Measurements from ENCODE around the gene ZFP3. TPM values are rescaled to one million over a fixed set of nuclear protein-coding genes. Genes with fewer than 3 reads are reported as not detected.

The ZFP3 gene
- total and polyA plus RNA-seq, 4 donors: 2.3 to 7.3 (median 3.7) TPM

DNA sequence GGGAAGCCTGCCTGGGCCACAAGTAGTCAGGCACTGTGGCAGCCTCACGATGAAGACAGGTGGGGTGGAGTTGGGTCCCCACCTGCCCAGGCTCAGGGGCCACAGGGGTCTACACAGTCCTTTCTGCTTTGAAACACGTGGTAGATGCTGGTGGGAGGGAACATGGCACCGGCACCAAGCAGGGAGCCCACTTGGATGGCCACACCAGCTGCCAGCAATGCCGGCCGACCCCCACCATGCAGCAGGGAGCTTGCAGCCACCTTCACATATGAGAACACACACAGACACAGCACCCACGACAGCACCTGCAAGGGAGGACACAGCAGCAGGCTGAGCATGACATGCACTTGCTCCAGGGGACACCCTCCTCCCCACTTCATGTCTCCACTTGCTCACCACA lies 45.4 kb upstream of the ZFP3 start:
- no peak overlapping the region for H3K9ac ChIP-seq (ENCODE audit: insufficient read depth in 1 of 2, low read length in 2 of 2)
- H3K27ac ChIP-seq (ENCODE audit: low read depth in 1 of 2, low read length in 1 of 2): no peak overlapping the region
- H3K4me1 ChIP-seq (ENCODE audit: control insufficient read depth in 5 of 5, insufficient read depth in 5 of 5, low read length in 5 of 5): peaks cover 0 to 5% (median 0%) of the 10 kb centered on the region in 5 donors
- no peaks in the 10 kb centered on the region for H3K9me3 ChIP-seq (ENCODE audit: control insufficient read depth in 4 of 4, insufficient read depth in 3 of 4, low read length in 3 of 4)
- H3K4me3 ChIP-seq: no peak overlapping the region
- ATAC-seq (ENCODE audit: insufficient read depth, low FRiP score) (no peak), DNase-seq (no peak)
- H3K27me3 ChIP-seq (ENCODE audit: control insufficient read depth in 3 of 3, insufficient read depth in 3 of 3, low read length in 2 of 3): peaks cover 0 to 12% (median 0%) of the 10 kb centered on the region in 3 donors
- no peaks in the 10 kb centered on the region for H3K36me3 ChIP-seq (ENCODE audit: control insufficient read depth in 4 of 4, insufficient read depth in 4 of 4, low read length in 4 of 4)
- WGBS, 2 donors: 90 to 92% methylated on average over 6 of the region's 6 CpGs
- TF ChIP-seq, protein P1, sequence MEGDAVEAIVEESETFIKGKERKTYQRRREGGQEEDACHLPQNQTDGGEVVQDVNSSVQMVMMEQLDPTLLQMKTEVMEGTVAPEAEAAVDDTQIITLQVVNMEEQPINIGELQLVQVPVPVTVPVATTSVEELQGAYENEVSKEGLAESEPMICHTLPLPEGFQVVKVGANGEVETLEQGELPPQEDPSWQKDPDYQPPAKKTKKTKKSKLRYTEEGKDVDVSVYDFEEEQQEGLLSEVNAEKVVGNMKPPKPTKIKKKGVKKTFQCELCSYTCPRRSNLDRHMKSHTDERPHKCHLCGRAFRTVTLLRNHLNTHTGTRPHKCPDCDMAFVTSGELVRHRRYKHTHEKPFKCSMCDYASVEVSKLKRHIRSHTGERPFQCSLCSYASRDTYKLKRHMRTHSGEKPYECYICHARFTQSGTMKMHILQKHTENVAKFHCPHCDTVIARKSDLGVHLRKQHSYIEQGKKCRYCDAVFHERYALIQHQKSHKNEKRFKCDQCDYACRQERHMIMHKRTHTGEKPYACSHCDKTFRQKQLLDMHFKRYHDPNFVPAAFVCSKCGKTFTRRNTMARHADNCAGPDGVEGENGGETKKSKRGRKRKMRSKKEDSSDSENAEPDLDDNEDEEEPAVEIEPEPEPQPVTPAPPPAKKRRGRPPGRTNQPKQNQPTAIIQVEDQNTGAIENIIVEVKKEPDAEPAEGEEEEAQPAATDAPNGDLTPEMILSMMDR (IDR thresholded peaks at IDR 0.05; ENCODE audit: control extremely low read depth, extremely low read depth): no peak

DNA sequence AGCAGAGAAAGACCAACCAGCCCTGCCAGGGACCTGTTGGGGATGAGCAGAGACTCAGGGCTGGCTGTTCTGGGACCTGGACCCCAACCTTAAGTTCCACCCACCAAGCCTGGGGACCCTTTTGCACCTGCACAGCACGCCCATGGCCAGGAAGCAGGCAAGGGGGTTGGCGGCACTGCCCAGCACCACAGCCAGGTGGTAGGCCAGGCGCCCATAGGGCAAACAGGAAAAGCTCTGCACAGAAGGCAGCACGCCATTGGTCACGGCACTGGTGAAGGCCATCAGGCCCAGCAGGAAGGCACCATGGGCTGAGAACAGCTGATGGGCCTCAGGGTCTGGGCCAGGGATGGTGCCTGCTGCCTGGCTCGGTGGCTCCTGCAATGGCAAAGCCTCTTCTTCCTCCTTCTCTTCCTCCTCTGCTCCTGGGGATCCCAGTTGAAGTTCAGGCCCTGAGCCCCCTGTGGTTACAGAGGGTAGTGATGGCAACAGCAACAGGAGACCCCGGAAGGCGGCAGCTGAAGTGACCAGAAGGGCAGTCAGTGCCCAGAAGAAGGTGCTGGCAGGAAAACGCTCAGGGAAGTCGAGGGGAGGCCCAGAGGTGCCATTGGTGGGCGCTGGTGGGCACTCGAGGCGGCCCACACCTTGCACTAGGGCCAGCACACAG lies 44.8 kb upstream of the ZFP3 start:
- peaks cover 0 to 5% (median 0%) of the 10 kb centered on the region in 5 donors for H3K4me1 ChIP-seq (ENCODE audit: control insufficient read depth in 5 of 5, insufficient read depth in 5 of 5, low read length in 5 of 5)
- no peak for ATAC-seq (ENCODE audit: insufficient read depth, low FRiP score)
- H3K27ac ChIP-seq (ENCODE audit: low read depth in 1 of 2, low read length in 1 of 2): no peak overlapping the region
- TF ChIP-seq, protein P1 (IDR thresholded peaks at IDR 0.05; ENCODE audit: control extremely low read depth, extremely low read depth): no peak
- H3K27me3 ChIP-seq (ENCODE audit: control insufficient read depth in 3 of 3, insufficient read depth in 3 of 3, low read length in 2 of 3): peaks cover 0 to 12% (median 0%) of the 10 kb centered on the region in 3 donors
- H3K36me3 ChIP-seq (ENCODE audit: control insufficient read depth in 4 of 4, insufficient read depth in 4 of 4, low read length in 4 of 4): no peaks in the 10 kb centered on the region
- H3K4me3 ChIP-seq: no peak overlapping the region
- H3K9ac ChIP-seq (ENCODE audit: insufficient read depth in 1 of 2, low read length in 2 of 2): no peak overlapping the region
- WGBS, 2 donors: 92 to 93% methylated on average over 13 of the region's 13 CpGs
- no peaks in the 10 kb centered on the region for H3K9me3 ChIP-seq (ENCODE audit: control insufficient read depth in 4 of 4, insufficient read depth in 3 of 4, low read length in 3 of 4)
- no peak for DNase-seq

DNA sequence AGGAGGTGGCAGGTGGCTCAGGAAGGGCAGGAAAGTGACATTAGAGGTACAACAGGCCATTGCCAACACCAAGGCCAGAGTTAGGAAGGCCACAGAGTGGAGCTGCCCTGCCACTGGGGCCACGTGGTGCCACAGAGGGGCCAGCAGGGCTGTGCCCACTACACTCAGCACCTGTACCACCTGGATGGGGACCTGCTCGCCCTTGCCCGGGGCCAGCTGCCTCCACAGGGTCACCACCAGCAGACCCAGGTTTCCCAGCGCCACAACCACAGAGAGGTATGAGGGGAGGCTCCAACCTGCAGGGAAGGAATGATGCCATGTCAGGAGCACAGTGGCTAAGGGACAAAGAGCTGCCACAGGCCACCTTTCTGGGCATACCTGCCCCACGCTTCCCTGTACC lies 44.2 kb upstream of the ZFP3 start:
- no peak overlapping the region for H3K4me3 ChIP-seq
- H3K9ac ChIP-seq (ENCODE audit: insufficient read depth in 1 of 2, low read length in 2 of 2): no peak overlapping the region
- 93 to 99% methylated on average over 5 of the region's 5 CpGs for WGBS, 2 donors
- TF ChIP-seq, protein P1 (IDR thresholded peaks at IDR 0.05; ENCODE audit: control extremely low read depth, extremely low read depth): no peak
- H3K9me3 ChIP-seq (ENCODE audit: control insufficient read depth in 4 of 4, insufficient read depth in 3 of 4, low read length in 3 of 4): no peaks in the 10 kb centered on the region
- H3K36me3 ChIP-seq (ENCODE audit: control insufficient read depth in 4 of 4, insufficient read depth in 4 of 4, low read length in 4 of 4): no peaks in the 10 kb centered on the region
- H3K4me1 ChIP-seq (ENCODE audit: control insufficient read depth in 5 of 5, insufficient read depth in 5 of 5, low read length in 5 of 5): peaks cover 0 to 5% (median 0%) of the 10 kb centered on the region in 5 donors
- peaks cover 0 to 12% (median 0%) of the 10 kb centered on the region in 3 donors for H3K27me3 ChIP-seq (ENCODE audit: control insufficient read depth in 3 of 3, insufficient read depth in 3 of 3, low read length in 2 of 3)
- H3K27ac ChIP-seq (ENCODE audit: low read depth in 1 of 2, low read length in 1 of 2): no peak overlapping the region
- DNase-seq: no peak
- no peak for ATAC-seq (ENCODE audit: insufficient read depth, low FRiP score)

All from lung (tissue), 12 donors.